Measurements from ENCODE around the gene ZMIZ1. TPM values are rescaled to one million over a fixed set of nuclear protein-coding genes. Genes with fewer than 3 reads are reported as not detected.

The ZMIZ1 gene
- total RNA-seq, 1 donor from 2014 or later: 11.5 TPM

- H3K9ac ChIP-seq (ENCODE audit: low read depth in 1 of 3, low read length in 3 of 3): peak overlapping the region in 2 of 3 donors; percentile 43 to 70
- peak overlapping the region in 2 of 3 donors; percentile 15 to 41 for H3K4me3 ChIP-seq (ENCODE audit: low read length in 3 of 3)
- H3K9me3 ChIP-seq (ENCODE audit: control insufficient read depth in 3 of 3, low read length in 3 of 3): peaks cover 0 to 2% (median 0%) of the 10 kb centered on the region in 3 donors
- peaks cover 30 to 58% (median 45%) of the 10 kb centered on the region in 3 donors for H3K4me1 ChIP-seq (ENCODE audit: control insufficient read depth in 3 of 3, insufficient read depth in 3 of 3, low read length in 3 of 3)
- H3K36me3 ChIP-seq (ENCODE audit: control insufficient read depth in 3 of 3, insufficient read depth in 3 of 3, low read length in 3 of 3): peaks cover 0 to 10% (median 9%) of the 10 kb centered on the region in 3 donors
- no peaks in the 10 kb centered on the region for H3K27me3 ChIP-seq (ENCODE audit: control insufficient read depth in 3 of 3, insufficient read depth in 3 of 3, low read length in 3 of 3)
- H3K27ac ChIP-seq (ENCODE audit: low read depth, low read length): peak overlapping the region; percentile 19
These were observed 126.5 kb downstream of the ZMIZ1 start for GRCh38 chr10:79195091-79195923.

- H3K4me1 ChIP-seq (ENCODE audit: control insufficient read depth in 3 of 3, insufficient read depth in 3 of 3, low read length in 3 of 3): peaks cover 23 to 47% (median 41%) of the 10 kb centered on the region in 3 donors
These were observed 128.0 kb downstream of the ZMIZ1 start for GRCh38 chr10:79196470-79197461.

GRCh38 chr10:79197558-79197957 is 128.8 kb downstream of the ZMIZ1 start:
- Histone ChIP-seq H3K9me3 (ENCODE audit: control insufficient read depth in 3 of 3, low read length in 3 of 3) (no peaks in the 10 kb centered on the region), H3K27ac (ENCODE audit: low read depth, low read length) (no peak overlapping the region), H3K9ac (ENCODE audit: low read depth in 1 of 3, low read length in 3 of 3) (peak overlapping the region in 1 of 3 donors; percentile 33), H3K27me3 (ENCODE audit: control insufficient read depth in 3 of 3, insufficient read depth in 3 of 3, low read length in 3 of 3) (no peaks in the 10 kb centered on the region), H3K4me1 (ENCODE audit: control insufficient read depth in 3 of 3, insufficient read depth in 3 of 3, low read length in 3 of 3) (peaks cover 15 to 41% (median 34%) of the 10 kb centered on the region in 3 donors), H3K36me3 (ENCODE audit: control insufficient read depth in 3 of 3, insufficient read depth in 3 of 3, low read length in 3 of 3) (peaks cover 13 to 20% (median 15%) of the 10 kb centered on the region in 3 donors), H3K4me3 (ENCODE audit: low read length in 3 of 3) (no peak overlapping the region)

More at GRCh38 chr10:79196470-79197461, 128.0 kb downstream of the ZMIZ1 start:
- no peak overlapping the region for H3K27ac ChIP-seq (ENCODE audit: low read depth, low read length)
- H3K27me3 ChIP-seq (ENCODE audit: control insufficient read depth in 3 of 3, insufficient read depth in 3 of 3, low read length in 3 of 3): no peaks in the 10 kb centered on the region
- no peaks in the 10 kb centered on the region for H3K9me3 ChIP-seq (ENCODE audit: control insufficient read depth in 3 of 3, low read length in 3 of 3)
- no peak overlapping the region for H3K4me3 ChIP-seq (ENCODE audit: low read length in 3 of 3)
- H3K36me3 ChIP-seq (ENCODE audit: control insufficient read depth in 3 of 3, insufficient read depth in 3 of 3, low read length in 3 of 3): peaks cover 9 to 19% (median 13%) of the 10 kb centered on the region in 3 donors
- H3K9ac ChIP-seq (ENCODE audit: low read depth in 1 of 3, low read length in 3 of 3): peak overlapping the region in 1 of 3 donors; percentile 33

- Histone ChIP-seq H3K4me3 (ENCODE audit: low read length in 3 of 3) (no peak overlapping the region), H3K36me3 (ENCODE audit: control insufficient read depth in 3 of 3, insufficient read depth in 3 of 3, low read length in 3 of 3) (peaks cover 30 to 40% (median 32%) of the 10 kb centered on the region in 3 donors), H3K27me3 (ENCODE audit: control insufficient read depth in 3 of 3, insufficient read depth in 3 of 3, low read length in 3 of 3) (no peaks in the 10 kb centered on the region), H3K4me1 (ENCODE audit: control insufficient read depth in 3 of 3, insufficient read depth in 3 of 3, low read length in 3 of 3) (peaks cover 4 to 25% (median 10%) of the 10 kb centered on the region in 3 donors), H3K27ac (ENCODE audit: low read depth, low read length) (no peak overlapping the region), H3K9me3 (ENCODE audit: control insufficient read depth in 3 of 3, low read length in 3 of 3) (no peaks in the 10 kb centered on the region), H3K9ac (ENCODE audit: low read depth in 1 of 3, low read length in 3 of 3) (no peak overlapping the region)
These were observed 131.6 kb downstream of the ZMIZ1 start for GRCh38 chr10:79200346-79200745.

- H3K4me3 ChIP-seq (ENCODE audit: low read length in 3 of 3): no peak overlapping the region
- peaks cover 0 to 13% (median 5%) of the 10 kb centered on the region in 3 donors for H3K4me1 ChIP-seq (ENCODE audit: control insufficient read depth in 3 of 3, insufficient read depth in 3 of 3, low read length in 3 of 3)
- H3K9me3 ChIP-seq (ENCODE audit: control insufficient read depth in 3 of 3, low read length in 3 of 3): no peaks in the 10 kb centered on the region
- H3K27me3 ChIP-seq (ENCODE audit: control insufficient read depth in 3 of 3, insufficient read depth in 3 of 3, low read length in 3 of 3): no peaks in the 10 kb centered on the region
- peaks cover 32 to 39% (median 39%) of the 10 kb centered on the region in 3 donors for H3K36me3 ChIP-seq (ENCODE audit: control insufficient read depth in 3 of 3, insufficient read depth in 3 of 3, low read length in 3 of 3)
- H3K27ac ChIP-seq (ENCODE audit: low read depth, low read length): no peak overlapping the region
- no peak overlapping the region for H3K9ac ChIP-seq (ENCODE audit: low read depth in 1 of 3, low read length in 3 of 3)
These were observed 132.9 kb downstream of the ZMIZ1 start for GRCh38 chr10:79201706-79202105.

- H3K27ac ChIP-seq (ENCODE audit: low read depth, low read length): no peak overlapping the region
- H3K27me3 ChIP-seq (ENCODE audit: control insufficient read depth in 3 of 3, insufficient read depth in 3 of 3, low read length in 3 of 3): no peaks in the 10 kb centered on the region
- H3K36me3 ChIP-seq (ENCODE audit: control insufficient read depth in 3 of 3, insufficient read depth in 3 of 3, low read length in 3 of 3): peaks cover 34 to 44% (median 40%) of the 10 kb centered on the region in 3 donors
- H3K4me3 ChIP-seq (ENCODE audit: low read length in 3 of 3): no peak overlapping the region
- no peak overlapping the region for H3K9ac ChIP-seq (ENCODE audit: low read depth in 1 of 3, low read length in 3 of 3)
- no peaks in the 10 kb centered on the region for H3K9me3 ChIP-seq (ENCODE audit: control insufficient read depth in 3 of 3, low read length in 3 of 3)
- H3K4me1 ChIP-seq (ENCODE audit: control insufficient read depth in 3 of 3, insufficient read depth in 3 of 3, low read length in 3 of 3): peaks cover 0 to 7% (median 0%) of the 10 kb centered on the region in 3 donors
These were observed 133.6 kb downstream of the ZMIZ1 start for GRCh38 chr10:79202188-79203013.

GRCh38 chr10:79203014-79203644 is 134.4 kb downstream of the ZMIZ1 start:
- Histone ChIP-seq H3K4me1 (ENCODE audit: control insufficient read depth in 3 of 3, insufficient read depth in 3 of 3, low read length in 3 of 3) (peaks cover 0 to 7% (median 0%) of the 10 kb centered on the region in 3 donors), H3K9ac (ENCODE audit: low read depth in 1 of 3, low read length in 3 of 3) (no peak overlapping the region), H3K36me3 (ENCODE audit: control insufficient read depth in 3 of 3, insufficient read depth in 3 of 3, low read length in 3 of 3) (peaks cover 39 to 46% (median 43%) of the 10 kb centered on the region in 3 donors)

GRCh38 chr10:79203833-79204232 is 135.1 kb downstream of the ZMIZ1 start:
- no peaks in the 10 kb centered on the region for H3K9me3 ChIP-seq (ENCODE audit: control insufficient read depth in 3 of 3, low read length in 3 of 3)
- H3K27me3 ChIP-seq (ENCODE audit: control insufficient read depth in 3 of 3, insufficient read depth in 3 of 3, low read length in 3 of 3): no peaks in the 10 kb centered on the region
- no peak overlapping the region for H3K4me3 ChIP-seq (ENCODE audit: low read length in 3 of 3)
- H3K27ac ChIP-seq (ENCODE audit: low read depth, low read length): no peak overlapping the region
- peaks cover 46 to 51% (median 50%) of the 10 kb centered on the region in 3 donors for H3K36me3 ChIP-seq (ENCODE audit: control insufficient read depth in 3 of 3, insufficient read depth in 3 of 3, low read length in 3 of 3)
- no peak overlapping the region for H3K9ac ChIP-seq (ENCODE audit: low read depth in 1 of 3, low read length in 3 of 3)
- H3K4me1 ChIP-seq (ENCODE audit: control insufficient read depth in 3 of 3, insufficient read depth in 3 of 3, low read length in 3 of 3): peaks cover 0 to 7% (median 0%) of the 10 kb centered on the region in 3 donors

More at GRCh38 chr10:79203014-79203644, 134.4 kb downstream of the ZMIZ1 start:
- H3K4me3 ChIP-seq (ENCODE audit: low read length in 3 of 3): no peak overlapping the region
- no peaks in the 10 kb centered on the region for H3K27me3 ChIP-seq (ENCODE audit: control insufficient read depth in 3 of 3, insufficient read depth in 3 of 3, low read length in 3 of 3)
- H3K9me3 ChIP-seq (ENCODE audit: control insufficient read depth in 3 of 3, low read length in 3 of 3): no peaks in the 10 kb centered on the region
- H3K27ac ChIP-seq (ENCODE audit: low read depth, low read length): no peak overlapping the region

Measured in skeletal muscle tissue (tissue), 4 donors.